HG02884 (cell line): ENCODE results near the gene YKT6.
"Not testable (repeated sequence)": the region's sequence is repeated elsewhere in the genome, so short reads cannot be mapped to it uniquely, and the experiment has no call there.

Experiments used
- ATAC-seq: cut with Tn5 transposase; IDR thresholded peaks from one replicate; pipeline ENCODE4 v1.9.1; 2021; ENCODE audit warnings: mild to moderate bottlenecking, moderate library complexity; ENCODE audit not compliant: unreplicated experiment

Gene YKT6

DNA sequence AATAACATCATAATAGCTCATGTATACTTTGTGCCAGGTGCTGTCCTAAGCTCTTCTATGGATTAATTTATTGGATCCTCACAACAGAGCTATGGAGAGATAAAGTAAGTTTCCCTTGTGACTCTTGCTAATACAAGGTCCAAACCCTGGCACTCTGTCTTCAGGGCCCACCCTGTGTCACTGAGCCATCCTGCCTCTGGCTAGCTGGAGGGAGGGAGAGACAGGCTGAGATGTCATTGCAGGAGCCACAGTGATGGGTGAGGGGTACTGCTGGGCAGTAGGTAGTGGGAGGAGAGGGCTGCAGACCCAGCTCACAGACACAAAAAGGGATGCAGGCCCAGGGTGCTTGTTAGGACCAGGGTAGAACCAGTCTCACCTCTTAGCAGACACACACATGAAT, 28.4 kb upstream of the YKT6 start:
- ATAC-seq, result no peak

DNA sequence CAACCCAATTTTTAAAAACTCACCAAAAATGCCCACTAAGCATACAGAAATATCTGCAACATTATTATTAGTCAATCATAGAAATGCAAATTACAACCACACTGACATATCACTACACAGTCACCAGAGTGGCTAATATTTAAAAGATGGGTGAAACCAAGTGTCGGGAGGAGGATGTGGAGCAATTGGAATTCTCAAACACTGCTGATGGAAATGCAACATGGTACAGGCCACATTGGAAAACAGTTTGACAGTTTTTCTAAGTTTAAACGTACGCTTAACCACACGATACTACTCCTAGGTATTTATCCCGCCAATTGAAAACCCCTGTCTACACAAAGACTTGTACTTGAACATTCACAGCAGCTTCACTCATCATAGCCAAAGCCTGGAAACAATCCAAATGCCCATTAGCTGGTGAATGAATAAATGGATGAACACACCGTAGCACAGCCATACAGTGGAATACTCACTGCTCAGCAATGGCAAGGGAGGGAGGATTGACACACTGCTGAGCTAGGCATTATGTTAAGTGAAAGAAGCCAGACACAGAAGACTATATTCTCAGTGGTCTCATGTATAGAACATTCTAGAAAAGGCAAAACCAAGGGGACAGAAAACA, 27.9 kb upstream of the YKT6 start:
- no peak for ATAC-seq

DNA sequence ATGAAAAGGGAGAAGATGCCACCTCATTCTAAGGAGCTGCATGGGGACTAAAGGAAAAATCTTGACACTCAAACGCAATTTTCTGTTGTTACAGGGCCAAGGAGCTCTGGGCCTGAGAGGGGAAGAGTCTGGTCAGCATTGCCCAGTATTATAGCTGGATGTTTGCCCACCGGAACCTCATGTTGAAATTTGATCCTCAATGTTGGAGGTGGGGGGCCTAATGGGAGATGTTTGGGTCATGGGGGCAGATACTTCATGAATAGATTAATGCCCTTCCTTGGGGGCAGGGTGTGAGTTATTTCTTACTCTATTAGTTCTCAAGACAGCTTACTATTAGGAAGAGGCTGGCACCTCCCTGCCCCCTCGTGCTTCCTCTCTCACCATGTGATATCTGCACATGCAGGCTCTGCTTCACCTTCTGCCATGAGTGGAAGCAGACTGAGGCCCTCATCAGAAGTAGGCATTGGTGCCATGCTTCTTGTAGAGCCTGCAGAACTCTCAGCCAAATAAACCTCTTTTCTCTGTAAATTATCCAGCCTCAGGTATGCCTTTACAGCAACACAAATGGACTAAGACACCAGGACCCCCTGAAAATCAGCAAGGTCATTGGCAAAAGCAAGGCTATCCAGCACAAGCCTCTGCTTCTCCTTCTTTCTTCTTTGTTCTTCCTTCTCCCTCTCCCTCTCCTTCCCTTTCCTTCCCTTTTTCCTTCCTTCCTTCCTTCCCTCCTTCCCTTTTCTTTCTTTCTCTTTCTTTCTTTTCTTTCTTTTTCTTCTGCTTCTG, 26.7 kb upstream of the YKT6 start:
- no peak for ATAC-seq

DNA sequence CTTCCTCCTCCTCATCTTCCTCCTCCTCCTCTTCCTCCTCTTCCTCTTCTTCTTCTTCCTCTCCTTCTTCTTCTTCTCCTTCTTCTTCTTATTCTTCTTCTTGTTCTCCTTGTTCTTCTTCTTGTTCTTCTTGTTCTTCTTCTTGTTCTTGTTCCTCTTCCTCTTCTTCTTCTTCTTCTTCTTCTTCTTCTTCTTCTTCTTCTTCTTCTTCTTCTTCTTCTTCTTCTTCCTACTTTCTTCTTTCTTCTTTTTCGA, 26.2 kb upstream of the YKT6 start:
- not testable (repeated sequence) for ATAC-seq

DNA sequence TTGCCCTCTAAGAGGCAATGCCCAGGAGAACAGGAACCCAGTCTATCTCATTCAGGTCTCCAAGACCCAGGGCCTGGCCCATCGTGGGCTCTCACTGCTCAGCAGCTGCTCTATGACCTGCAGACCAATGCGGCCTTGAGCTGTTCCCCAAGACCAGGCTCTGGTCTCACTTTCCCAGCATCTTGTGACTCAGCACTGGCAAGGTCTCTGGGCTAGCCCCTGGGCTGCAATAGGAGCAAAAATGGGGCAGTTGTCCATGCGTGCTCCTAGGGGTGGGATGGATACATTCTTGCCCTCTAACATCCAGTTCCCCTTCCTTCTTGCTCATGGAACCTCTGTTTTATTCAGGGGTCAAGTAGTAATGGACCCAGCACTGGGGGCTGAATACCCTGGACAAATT, 25.0 kb upstream of the YKT6 start:
- ATAC-seq, result no peak

DNA sequence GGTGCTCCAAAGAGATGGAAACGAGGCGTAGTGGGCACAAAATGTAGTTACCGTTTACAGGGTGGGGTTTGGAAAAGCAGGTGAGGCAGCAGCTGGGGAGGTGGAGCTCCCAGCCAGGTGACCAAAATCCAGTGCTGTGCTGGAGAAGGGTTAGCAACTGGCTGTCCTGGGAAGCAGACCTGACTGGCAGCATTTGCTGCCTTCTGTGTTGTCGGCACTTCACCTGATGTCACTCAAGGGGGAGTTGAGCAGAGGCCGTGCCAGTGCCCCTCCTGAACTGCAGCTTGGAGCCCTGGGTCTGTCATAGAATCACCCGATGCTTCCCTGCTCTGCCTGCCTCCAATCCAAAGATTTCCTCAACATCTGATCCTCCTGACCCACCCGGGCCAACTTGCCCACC, 24.3 kb upstream of the YKT6 start:
- ATAC-seq, result no peak

DNA sequence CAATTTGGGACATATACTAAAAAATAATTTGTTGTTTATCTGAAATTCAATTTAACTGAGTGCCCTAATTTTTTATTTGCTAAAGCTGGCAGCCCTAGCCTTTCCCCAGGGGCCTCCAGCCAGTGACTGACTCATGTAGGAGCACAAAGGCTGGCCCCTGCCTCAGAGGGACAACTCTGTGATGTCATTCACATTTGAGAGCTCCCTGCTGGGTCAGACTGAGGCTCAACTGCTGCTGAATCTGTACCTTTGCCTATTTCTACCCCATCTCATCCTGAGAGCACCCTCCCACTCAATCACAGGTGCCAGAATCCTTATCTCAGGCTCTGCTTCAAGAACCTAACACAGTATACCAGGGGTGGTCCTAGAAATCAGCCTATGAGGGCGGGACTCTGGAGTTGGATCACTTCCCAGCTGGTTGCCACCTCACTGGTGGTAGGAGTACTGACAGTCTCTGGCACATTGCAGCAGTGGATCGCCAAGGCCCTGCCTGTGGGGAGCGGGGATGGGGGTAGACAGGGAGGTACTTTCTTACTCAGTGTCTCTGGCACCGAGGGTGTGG, 23.1 kb upstream of the YKT6 start:
- ATAC-seq, result no peak

DNA sequence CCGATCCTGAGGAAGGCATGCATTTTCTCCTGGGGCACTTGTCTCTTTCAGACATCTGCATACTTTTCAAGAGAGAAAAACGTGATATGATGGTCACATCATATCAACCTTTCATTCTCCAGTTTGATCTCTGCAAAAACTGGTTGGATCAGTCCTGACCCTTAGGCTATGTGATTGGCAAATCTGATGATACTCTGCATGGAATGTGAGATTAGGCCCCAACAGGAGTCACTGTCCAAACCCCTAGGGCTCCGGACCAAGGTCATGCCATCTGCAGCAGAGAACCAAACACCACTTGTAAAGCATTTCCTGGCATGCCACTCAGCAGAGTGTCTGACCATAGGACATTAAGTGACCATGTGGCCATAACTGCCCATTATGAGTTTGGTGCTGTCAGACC, 20.1 kb upstream of the YKT6 start:
- no peak for ATAC-seq

DNA sequence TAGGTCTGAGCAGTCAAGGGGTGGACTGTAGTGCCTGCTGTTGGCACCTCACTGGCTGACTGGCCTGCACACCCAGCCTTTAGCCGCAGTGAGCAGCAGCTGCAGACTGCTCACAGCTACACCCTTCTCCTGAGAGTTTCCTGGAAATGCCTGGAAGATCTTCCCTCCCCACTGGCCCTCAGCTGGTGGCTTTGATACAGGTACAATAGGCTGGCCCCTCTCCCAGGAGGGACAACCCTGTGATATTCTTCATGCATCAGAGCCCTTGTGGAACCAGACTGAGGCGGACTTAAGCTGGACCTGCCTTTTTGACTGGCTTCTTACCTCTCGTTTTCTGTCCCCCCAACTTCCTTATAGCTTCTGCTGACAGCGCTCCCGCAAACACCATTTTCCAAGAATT, 18.0 kb upstream of the YKT6 start:
- ATAC-seq, result no peak

DNA sequence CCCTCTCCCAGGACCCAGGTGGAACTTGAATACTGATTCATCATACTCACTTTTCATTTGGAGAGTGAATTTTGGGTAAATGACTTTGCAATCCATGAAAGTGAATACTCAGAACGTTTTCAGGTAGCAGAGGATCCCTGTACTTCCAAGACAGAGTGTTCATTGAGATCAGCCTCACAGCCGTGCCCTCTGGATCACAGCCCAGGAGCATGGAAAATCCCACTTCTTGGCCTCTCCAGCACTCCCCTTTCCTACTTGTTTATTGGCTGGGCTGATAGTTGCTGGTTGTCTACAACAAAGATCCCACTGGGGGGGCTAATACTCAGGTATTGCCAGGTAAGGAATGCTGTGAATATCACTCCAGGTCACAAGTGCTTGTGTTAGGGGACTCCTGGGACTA, 17.4 kb upstream of the YKT6 start:
- ATAC-seq, result no peak

DNA sequence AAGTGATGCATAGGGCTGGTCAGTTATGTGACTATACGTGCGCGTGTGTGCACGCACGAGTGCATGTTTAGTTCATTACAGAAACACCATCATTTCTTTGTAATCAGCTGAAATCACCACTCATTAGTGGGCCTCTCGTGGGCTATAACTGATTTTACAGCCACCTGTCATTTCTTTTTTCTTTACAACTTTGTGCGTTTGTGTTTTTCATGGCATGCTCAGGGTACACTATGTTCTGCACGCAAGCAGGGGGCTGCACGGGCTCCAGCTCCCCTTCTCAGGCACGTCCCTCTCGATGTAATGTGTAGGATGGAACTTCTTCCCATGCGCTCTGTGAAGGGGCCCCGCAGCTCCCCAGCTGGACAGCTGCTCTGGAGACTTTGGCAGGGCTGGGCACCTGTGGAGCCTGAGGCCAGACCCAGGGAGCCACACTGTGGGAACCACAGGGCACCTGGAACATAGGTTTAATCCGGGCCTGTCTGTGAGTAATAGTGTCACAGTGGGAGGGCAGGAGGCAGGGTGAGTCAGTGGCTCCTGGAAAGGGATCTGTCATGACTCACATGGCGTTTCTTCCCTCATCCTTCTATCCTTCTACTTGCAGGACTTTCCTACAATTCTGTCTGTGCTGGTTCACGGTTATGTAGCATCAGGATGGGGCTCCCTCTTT, 16.4 kb upstream of the YKT6 start:
- no peak for ATAC-seq

DNA sequence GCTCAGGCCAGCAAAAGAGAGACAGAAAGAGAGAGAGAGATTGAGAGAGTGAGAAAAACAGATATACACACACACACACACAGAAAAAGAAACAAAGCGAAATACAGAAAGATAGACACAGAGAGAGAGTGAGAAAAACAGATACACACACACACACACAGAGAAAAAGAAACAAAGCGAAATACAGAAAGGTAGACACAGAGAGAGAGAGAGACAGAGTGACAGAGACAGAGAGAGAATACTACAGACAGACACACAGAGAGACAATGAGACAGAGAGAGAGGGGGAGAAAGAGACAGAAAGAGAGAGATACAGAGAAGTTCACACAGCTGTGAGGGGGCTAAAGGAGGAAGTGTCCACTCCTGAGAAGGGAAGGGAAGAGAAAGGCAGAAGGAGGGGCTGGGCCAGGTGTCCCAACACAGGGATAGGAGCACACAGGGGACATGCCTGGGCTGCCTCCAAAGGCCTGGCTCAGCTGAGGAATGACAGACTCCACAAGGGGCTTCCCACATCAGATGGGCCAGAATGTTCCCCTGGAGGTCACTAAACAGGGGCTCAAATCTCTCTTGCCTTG, 15.8 kb upstream of the YKT6 start:
- ATAC-seq, result no peak

DNA sequence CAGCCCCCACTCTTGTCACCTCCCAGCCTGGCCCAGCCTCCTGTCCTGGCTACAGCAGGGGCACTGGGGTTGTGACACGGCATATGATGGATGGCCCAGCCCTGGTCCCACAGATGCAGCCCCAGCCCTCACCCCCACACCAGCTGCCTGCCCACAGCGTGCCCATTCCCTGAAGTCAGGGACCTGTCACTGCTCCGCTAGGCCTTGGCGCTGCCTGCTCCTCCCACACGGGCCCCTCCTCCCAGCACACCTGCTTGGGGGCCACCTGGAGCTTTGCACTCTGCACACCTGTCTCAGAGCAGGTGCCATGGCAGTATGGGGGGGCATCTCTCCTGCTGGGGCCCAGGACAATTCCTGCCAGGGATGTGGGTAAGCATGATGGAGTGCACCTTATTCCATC, 15.0 kb upstream of the YKT6 start:
- no peak for ATAC-seq

DNA sequence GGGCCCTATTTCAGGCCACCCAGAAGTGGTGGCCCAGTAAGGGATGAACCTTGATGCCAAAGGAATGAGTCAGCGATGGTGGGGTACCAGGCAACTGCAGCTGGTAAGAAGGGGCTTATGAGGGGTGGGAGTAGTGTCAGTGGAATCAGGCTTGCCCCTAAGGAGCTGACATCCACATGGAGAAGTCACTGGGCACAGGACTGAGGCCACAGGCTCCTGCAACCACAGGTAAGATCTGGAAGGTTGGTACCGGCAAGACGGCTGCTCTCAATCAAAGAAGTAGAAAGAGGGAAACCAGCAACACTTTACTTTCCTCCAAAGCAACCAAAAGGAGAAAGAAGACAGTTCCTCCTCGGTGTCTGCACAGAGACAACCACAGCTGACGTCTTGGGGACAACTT, 14.0 kb upstream of the YKT6 start:
- ATAC-seq, result no peak

DNA sequence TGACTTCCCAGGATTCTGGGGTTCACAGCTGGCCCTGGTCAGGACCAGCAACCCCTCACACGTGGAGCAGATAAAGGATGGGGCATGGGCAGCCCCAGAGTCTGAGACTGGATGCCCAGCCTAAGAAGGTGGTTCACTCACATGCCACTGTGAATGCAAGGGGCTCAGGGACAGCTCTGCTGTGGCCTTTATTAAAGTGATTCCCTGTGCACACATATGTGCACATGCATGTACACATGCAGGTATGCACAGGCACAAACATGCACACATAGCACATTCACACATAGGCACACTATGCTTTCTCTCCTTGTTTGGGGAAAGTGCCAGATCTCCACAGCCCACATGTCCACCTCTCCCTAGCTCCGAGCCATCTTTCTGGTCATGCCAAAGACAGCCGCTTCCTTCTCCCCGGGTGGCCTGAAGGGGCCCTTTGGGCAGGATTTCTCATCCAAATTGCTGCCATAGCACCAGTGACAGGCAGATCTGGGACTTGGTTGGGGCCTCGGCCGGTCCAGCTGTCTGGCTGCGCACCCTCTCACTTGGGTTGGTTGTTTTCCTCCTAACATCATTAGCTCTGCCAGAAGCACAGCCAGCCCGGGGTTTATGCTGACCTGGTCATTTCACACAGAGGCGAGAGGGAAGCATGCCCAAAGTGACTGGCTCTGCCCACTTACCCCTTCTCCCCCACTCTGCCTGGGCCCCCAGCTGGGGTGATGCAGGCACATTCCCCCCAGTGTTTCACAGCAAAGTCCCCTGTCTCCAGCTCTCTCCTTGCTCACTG, 13.0 kb upstream of the YKT6 start:
- no peak for ATAC-seq

DNA sequence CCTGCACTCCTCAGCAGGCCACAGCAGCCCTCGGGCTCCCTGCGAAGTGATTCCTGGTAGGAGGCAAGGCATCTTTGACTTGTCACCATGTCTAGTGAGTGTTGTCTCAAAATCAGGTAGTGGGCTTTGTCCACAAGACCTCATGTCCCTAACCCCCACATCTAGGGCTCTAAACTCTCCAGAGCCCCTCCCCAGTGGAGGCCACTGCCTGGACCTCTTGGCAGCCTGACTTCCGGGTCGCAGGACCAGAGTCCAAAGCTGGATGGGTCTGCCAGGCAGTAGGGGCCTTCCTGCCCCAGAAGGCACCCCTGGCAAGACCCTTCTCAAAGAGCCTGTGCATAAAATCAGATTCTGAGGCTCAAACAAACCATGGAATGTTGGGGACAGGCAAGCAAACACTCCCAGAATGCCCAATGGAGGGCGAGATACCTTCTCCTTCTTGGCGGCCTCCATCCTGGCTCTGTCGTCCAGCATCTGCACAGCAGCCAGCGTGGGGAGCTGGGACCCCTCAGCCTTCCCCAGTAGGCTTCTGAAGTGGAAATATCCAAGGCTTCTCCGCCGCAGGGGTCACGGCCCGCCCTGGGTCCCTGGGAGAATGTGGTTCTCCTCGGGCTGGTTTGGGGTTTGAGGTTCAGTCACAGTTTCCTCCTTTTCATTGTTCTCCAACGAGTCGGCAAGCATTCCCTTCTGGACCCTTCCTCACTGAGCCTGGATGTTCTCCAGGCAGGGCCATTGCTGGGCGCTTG, 12.1 kb upstream of the YKT6 start:
- ATAC-seq, result no peak

DNA sequence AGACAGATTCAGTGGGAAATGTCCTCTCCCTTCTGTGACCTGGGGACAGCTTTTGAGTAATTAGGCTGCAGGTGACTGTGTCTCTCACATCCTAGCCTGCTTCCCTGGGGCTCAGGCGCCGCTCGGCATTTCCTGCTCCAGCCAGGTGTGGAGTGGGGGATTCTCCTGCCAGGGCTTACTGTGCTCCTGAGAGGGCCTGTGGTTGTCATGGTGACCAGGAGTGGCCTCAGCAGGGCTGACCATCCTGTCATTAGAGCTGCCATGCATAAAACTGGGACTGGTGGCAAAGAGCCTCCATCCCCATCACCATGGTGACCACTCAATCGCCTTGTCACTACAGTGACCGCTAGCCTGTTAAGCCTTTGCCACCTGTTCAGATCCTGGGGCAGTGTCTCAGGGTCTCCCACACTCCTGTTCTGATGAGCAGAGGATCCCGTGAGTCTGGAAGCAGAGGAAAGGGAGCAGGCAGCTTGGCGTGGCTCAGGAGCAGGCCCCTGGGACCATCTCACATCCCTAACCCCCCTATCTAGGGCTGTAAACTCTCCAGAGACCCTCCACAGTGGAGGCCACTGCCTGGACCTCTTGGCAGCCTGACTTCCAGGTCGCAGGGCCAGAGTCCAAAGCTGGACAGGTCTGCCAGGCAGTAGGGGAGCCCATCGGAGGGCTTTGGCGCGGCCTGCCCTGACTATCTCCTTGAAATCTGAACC, 11.3 kb upstream of the YKT6 start, which contains the start of gene GCK:
Gene GCK (minus strand): TSS at position 154 of the 707 bp plus-strand sequence. CDS start 486 bp downstream, outside the sequence.
- ATAC-seq, result no peak

DNA sequence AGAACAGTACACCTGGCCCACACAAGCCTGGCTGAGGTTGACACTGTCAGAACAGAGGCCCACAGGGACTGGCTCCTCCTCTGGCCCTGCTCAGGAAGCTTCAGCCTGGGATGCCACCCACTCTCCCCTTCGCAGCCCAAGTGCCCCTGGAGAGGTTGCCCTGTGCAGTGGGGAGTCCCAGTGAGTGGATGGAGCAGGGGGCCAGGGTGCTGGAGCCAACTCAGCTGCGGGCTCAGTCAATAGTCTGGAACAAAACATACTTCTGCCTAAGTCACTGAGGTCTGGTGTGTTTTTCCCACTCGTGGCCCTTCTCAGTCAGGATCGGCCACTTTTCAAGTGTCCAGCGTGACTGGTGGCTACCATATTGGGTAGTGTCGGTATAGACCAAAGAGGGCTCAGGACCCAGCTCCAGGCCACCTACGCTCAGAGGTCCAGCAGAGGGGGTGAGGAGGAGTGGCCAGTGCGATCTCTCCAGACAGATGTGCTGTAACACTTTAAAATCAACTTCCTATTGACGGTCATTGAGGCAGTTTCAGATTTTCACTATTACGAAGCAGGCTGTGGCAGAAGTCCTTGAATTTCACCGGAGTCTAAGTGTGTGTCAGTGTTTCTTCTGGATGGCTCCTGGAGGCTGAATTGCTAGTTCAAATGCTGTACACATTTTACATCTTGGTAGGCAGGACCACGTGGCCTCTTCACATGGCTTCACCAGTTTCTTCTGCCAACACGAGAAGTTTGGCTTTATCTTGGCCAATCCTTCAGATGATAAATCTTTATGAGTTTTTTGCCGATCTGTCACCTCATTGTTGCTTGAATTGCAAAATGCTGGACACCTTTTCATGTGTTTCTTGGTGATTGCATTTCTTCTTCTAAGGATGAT, 10.5 kb upstream of the YKT6 start:
- ATAC-seq, result no peak

DNA sequence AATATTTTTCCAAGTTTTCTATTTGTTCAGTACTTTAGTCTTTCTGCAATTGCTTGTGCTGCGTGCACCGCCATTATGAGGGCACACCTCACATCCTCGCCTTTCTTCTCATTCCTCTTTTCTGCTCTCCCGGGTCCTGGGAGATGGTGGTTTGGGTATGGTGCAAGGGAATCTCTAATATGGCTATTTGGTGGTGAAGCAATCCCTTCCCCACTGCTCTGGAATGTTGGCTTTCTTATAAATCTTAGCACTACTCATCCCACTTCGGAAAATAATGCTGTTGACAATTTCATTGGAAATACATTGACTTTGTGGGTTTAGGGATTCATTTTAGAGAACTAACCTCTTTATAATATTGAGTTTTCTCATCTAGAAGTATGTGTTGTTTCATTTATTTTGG, 9.6 kb upstream of the YKT6 start:
- no peak for ATAC-seq
